GM12878 (cell line): Measurements from ENCODE around the gene NRP2. TPM values are rescaled to one million over a fixed set of nuclear protein-coding genes. Genes with fewer than 3 reads are reported as not detected.

Source experiments
- ATAC-seq: fragments of 200-7000 bp; cut with Tn5 transposase; 3 replicates; pipeline ENCODE4 v1.9.1; 2020; ENCODE audit warnings: mild to moderate bottlenecking, moderate library complexity
- BruUV-seq: library from RNA; stranded (reverse); fragments of 400-500 nt; replicated peaks from 2 replicates; lab custom pipeline; 2021; lab: Mats Ljungman, UMichigan
- CTCF ChIA-PET: fragments of 300-600 bp; sonication (Branson Sonifier 250); formaldehyde crosslinking; extraction: SDS; loops from one replicate; lab custom pipeline; 2021; ENCODE audit warnings: inconsistent platforms; lab: Yijun Ruan, JAX
- POLR2A ChIA-PET: fragments of 350-600 bp; formaldehyde crosslinking; extraction: SDS; loops from one replicate; lab custom pipeline; 2021; ENCODE audit warnings: inconsistent platforms; lab: Charles Lee
- RAD21 ChIA-PET: fragments of 300-600 bp; sonication (Branson Sonifier 250); formaldehyde crosslinking; loops from one replicate; lab custom pipeline; 2023; ENCODE audit warnings: antibody characterized with exemption; ENCODE audit not compliant: unreplicated experiment; lab: Charles Lee
- SMC1A ChIA-PET: fragments of 300-600 bp; sonication (Branson Sonifier 250); formaldehyde crosslinking; loops from one replicate; lab custom pipeline; 2023; ENCODE audit not compliant: unreplicated experiment, uncharacterized antibody; lab: Charles Lee
- DNase-seq: peaks from one replicate; pipeline ENCODE4 v3.0.0-alpha.2; 2011; ENCODE audit warnings: low read depth, low spot score
- FAIRE-seq: peaks from 3 replicates; lab custom pipeline; 2011; peaks lifted over from hg19 to GRCh38; lab: Jason Lieb, UNC
- H2AFZ ChIP-seq: 2 replicates; pipeline ENCODE4 v1.6.0; 2011; ENCODE audit warnings: low read depth, low read length, control low read depth; ENCODE audit not compliant: control insufficient read depth
- H3K27ac ChIP-seq: 2 replicates; pipeline ENCODE4 v1.5.1; 2011; ENCODE audit warnings: control low read depth; ENCODE audit not compliant: control insufficient read depth, insufficient read depth
- H3K27me3 ChIP-seq, 2 experiments: replicated peaks in 1 of 2; 2 replicates each; pipeline versions ENCODE4 v1.6.0 to v1.6.1; 2011; ENCODE audit warnings: low read length in 1 of 2; ENCODE audit not compliant: control insufficient read depth in 2 of 2, insufficient read depth in 2 of 2
- H3K36me3 ChIP-seq, 2 experiments: 2 replicates each; pipeline ENCODE4 v1.5.1; 2011; ENCODE audit warnings: low read length in 1 of 2; ENCODE audit not compliant: control insufficient read depth in 2 of 2, insufficient read depth in 2 of 2
- H3K4me1 ChIP-seq: 2 replicates; pipeline ENCODE4 v1.6.1; 2011; ENCODE audit warnings: mild to moderate bottlenecking, low read length, moderate library complexity, mixed read lengths; ENCODE audit not compliant: control insufficient read depth, insufficient read depth
- H3K4me2 ChIP-seq: 2 replicates; pipeline ENCODE4 v1.6.0; 2011; ENCODE audit warnings: control low read depth; ENCODE audit not compliant: control insufficient read depth, insufficient read depth
- H3K4me3 ChIP-seq: fragments of 200-600 bp; sonication (generic); 2 replicates; pipeline ENCODE4 v1.5.1; 2016
- H3K79me2 ChIP-seq: 2 replicates; pipeline ENCODE4 v1.6.0; 2011; ENCODE audit warnings: low read length; ENCODE audit not compliant: control insufficient read depth, insufficient read depth
- H3K9ac ChIP-seq: 2 replicates; pipeline ENCODE4 v1.8.0; 2011; ENCODE audit warnings: low read length, control low read depth, mixed read lengths; ENCODE audit not compliant: control insufficient read depth, insufficient read depth
- H3K9me3 ChIP-seq: replicated peaks from 3 replicates; pipeline ENCODE4 v1.5.1; 2011; ENCODE audit warnings: mild to moderate bottlenecking, low read length; ENCODE audit not compliant: control insufficient read depth, insufficient read depth
- H4K20me1 ChIP-seq: 2 replicates; pipeline ENCODE4 v1.6.0; 2011; ENCODE audit not compliant: control insufficient read depth, insufficient read depth
- BHLHE40 ChIP-seq, 2 experiments: fragments of 450-650 bp in 1 of 2; IDR thresholded peaks; 2 replicates each; pipeline ENCODE4 v1.6.1; 2011 to 2017; ENCODE audit warnings: low read depth in 2 of 2, borderline replicate concordance in 1 of 2, improper control_type of control experiment in 1 of 2, low read length in 1 of 2, mild to moderate bottlenecking in 1 of 2
- CEBPB ChIP-seq, 2 experiments: fragments of 150-350 bp in 1 of 2; IDR thresholded peaks; 2 replicates each; pipeline ENCODE4 v1.6.1; 2012 to 2014; ENCODE audit warnings: low read depth in 2 of 2, low read length in 2 of 2, borderline replicate concordance in 1 of 2, inconsistent platforms in 1 of 2
- IKZF1 ChIP-seq: fragments of 450-650 bp; conservative IDR thresholded peaks from 2 replicates; pipeline ENCODE4 v1.6.1; 2017; ENCODE audit warnings: antibody characterized with exemption, mild to moderate bottlenecking
- MTA3 ChIP-seq: IDR thresholded peaks from 2 replicates; pipeline ENCODE4 v1.6.1; 2012; ENCODE audit warnings: low read length, inconsistent platforms, borderline replicate concordance
- POU2F2 ChIP-seq: IDR thresholded peaks from 3 replicates; pipeline ENCODE4 v1.6.1; 2011; ENCODE audit warnings: low read depth, mild to moderate bottlenecking, low read length, borderline replicate concordance
- RAD51 ChIP-seq: fragments of 450-650 bp; IDR thresholded peaks from 2 replicates; pipeline ENCODE4 v1.6.1; 2016; ENCODE audit warnings: moderate library complexity, mild to moderate bottlenecking, inconsistent platforms
- ZBED1 ChIP-seq: IDR thresholded peaks from 2 replicates; pipeline ENCODE4 v1.6.1; 2016; ENCODE audit warnings: borderline replicate concordance
- WGBS: methylation state at CpG from one replicate; pipeline ENCODE4 v1.1.6; 2016; ENCODE audit warnings: low lambda C conversion rate; ENCODE audit not compliant: insufficient replicate concordance, insufficient coverage; ENCODE audit errors: missing lambda C conversion rate; 5-methylcytosine and 5-hydroxymethylcytosine counted together
- in situ Hi-C: fragments of 300-500 bp; cut with MboI; formaldehyde crosslinking; loops from 9 replicates; pipeline ENCODE4 v1.14.3; 2018; ENCODE audit warnings: mixed read lengths
- intact Hi-C: fragments of 100-400 bp; cut with micrococcal nuclease; formaldehyde crosslinking; loops from one replicate; pipeline ENCODE4 v1.14.2; 2022; ENCODE audit not compliant: unreplicated experiment
- polyA plus RNA-seq, 11 experiments: library from polyadenylated mRNA; depleted of rRNA in 4 of 11; unstranded in 6 of 11; stranded (reverse) in 5 of 11; fragments of >200 nt; fragmentation: Nextera tagmentation in 4 of 11; fragmentation: Illumina TruSeq in 1 of 11; extraction: Ambion mirVana in 4 of 11; extraction: Trizol in 1 of 11; gene quantifications; 1 replicate in 1 of 11; 2 replicates in 10 of 11; pipeline versions ENCODE4 v1.2.1 to v1.2.3, GENCODE V29; 2011 to 2016; ENCODE audit warnings: inconsistent platforms in 2 of 11, missing spikeins in 2 of 11, low read depth in 1 of 11
- total RNA-seq, 4 experiments: library from RNA; depleted of rRNA in 3 of 4; stranded (reverse); fragments of >200 nt in 3 of 4; fragmentation: Illumina TruSeq in 1 of 4; extraction: Trizol in 1 of 4; gene quantifications; 2 replicates each; pipeline versions ENCODE4 v1.2.1 to v1.2.3, GENCODE V29; 2013 to 2021
- TF ChIP-seq, protein P1 (sequence below), 3 experiments: IDR thresholded peaks in 2 of 3; conservative IDR thresholded peaks in 1 of 3; 2 replicates each; pipeline ENCODE4 v1.5.1; 2011; ENCODE audit warnings: low read depth in 3 of 3, low read length in 3 of 3, mild to moderate bottlenecking in 3 of 3, control low read depth in 2 of 3, moderate library complexity in 2 of 3, inconsistent platforms in 1 of 3, mixed read lengths in 1 of 3; ENCODE audit not compliant: control insufficient read depth in 2 of 3, insufficient read depth in 1 of 3; ENCODE audit errors: extremely low read depth in 1 of 3
- TF ChIP-seq, protein P2 (sequence below): IDR thresholded peaks from 2 replicates; pipeline ENCODE4 v1.6.1; 2011; ENCODE audit warnings: low read depth, low read length, improper control_type of control experiment, borderline replicate concordance

The NRP2 gene
- total and polyA plus RNA-seq, 10 of the 15 experiments (the other 5 are each of a cell fraction or from before 2014, with no cell fraction given) = 0.06 to 1.2 (median 0.46) TPM

DNA sequence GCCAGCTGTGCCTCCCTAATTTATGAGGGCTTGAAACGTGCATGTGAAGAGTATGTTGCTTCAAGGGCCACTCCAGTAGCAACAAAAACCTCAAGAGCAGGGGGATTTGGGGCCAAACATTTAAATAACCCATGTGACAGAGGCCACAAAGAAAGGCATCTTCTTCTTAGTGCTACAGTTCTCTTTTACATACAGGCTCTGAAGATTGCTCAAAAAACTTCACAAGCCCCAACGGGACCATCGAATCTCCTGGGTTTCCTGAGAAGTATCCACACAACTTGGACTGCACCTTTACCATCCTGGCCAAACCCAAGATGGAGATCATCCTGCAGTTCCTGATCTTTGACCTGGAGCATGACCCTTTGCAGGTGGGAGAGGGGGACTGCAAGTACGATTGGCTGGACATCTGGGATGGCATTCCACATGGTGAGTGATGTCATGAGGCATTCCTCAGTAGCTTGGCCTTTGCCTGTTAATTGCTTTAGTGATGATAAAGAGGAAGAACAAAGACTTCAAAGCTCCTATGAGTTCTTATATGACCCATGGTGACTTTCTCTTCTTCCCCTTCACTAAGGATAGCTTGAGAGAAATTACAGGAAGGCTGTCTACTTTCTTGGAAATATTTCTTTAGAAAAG, 40.1 kb downstream of the NRP2 start:
- Histone ChIP-seq H3K9ac (no peak overlapping the region), H3K27ac (no peak overlapping the region), H3K4me1 (peaks cover 12% of the 10 kb centered on the region), H2AFZ (no peak overlapping the region), H3K36me3 (no peaks in the 10 kb centered on the region), H3K9me3 (no peaks in the 10 kb centered on the region), H4K20me1 (no peaks in the 10 kb centered on the region), H3K4me2 (peak overlapping the region; percentile 38), H3K4me3 (no peak overlapping the region), H3K79me2 (no peaks in the 10 kb centered on the region), H3K27me3 (no peaks in the 10 kb centered on the region)
- intact Hi-C loops (no loop called here), in situ Hi-C loops (loop anchor here (25.0 kb wide), 1 partner anchor 1615 kb away; no protein-coding TSS in a partner anchor)
- ChIA-PET POLR2A (interaction anchor here (1.3 kb wide), 1 partner anchor 10 kb away, joined by 6 read pairs; no protein-coding TSS in a partner anchor), CTCF (interaction anchor here (1.1 to 4.3 kb wide), 10 partner anchors 10 to 223 kb away, joined by 3 to 22 read pairs (median 8); partner anchors contain the start of gene NRP2), SMC1A (interaction anchor here (0.8 to 1.9 kb wide), 6 partner anchors 9 to 48 kb away, joined by 3 to 19 read pairs (median 4); no protein-coding TSS in a partner anchor), RAD21 (interaction anchor here (1.0 to 2.6 kb wide), 4 partner anchors 9 to 43 kb away, joined by 4 to 14 read pairs (median 7); no protein-coding TSS in a partner anchor)
- TF ChIP-seq, protein P1, sequence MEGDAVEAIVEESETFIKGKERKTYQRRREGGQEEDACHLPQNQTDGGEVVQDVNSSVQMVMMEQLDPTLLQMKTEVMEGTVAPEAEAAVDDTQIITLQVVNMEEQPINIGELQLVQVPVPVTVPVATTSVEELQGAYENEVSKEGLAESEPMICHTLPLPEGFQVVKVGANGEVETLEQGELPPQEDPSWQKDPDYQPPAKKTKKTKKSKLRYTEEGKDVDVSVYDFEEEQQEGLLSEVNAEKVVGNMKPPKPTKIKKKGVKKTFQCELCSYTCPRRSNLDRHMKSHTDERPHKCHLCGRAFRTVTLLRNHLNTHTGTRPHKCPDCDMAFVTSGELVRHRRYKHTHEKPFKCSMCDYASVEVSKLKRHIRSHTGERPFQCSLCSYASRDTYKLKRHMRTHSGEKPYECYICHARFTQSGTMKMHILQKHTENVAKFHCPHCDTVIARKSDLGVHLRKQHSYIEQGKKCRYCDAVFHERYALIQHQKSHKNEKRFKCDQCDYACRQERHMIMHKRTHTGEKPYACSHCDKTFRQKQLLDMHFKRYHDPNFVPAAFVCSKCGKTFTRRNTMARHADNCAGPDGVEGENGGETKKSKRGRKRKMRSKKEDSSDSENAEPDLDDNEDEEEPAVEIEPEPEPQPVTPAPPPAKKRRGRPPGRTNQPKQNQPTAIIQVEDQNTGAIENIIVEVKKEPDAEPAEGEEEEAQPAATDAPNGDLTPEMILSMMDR (IDR thresholded peaks at IDR 0.05 in 2 of 3, conservative IDR thresholded peaks at IDR 0.05 in 1 of 3; ENCODE audit: control insufficient read depth in 2 of 3, extremely low read depth in 1 of 3, insufficient read depth in 1 of 3, low read depth in 3 of 3, low read length in 3 of 3) = no peak
- TF ChIP-seq BHLHE40 (IDR thresholded peaks at IDR 0.05; ENCODE audit: borderline replicate concordance in 1 of 2, low read depth in 2 of 2, low read length in 1 of 2) (peak in 1 of 2 experiments; percentile 67; a peak in 1 of 4 replicates), POU2F2 (peak; percentile 25; the same call in 1 of the 3 replicates), ZBED1 (0 out of 2 replicates have a peak, but pooled peaks have one; percentile 10), RAD51 (no peak), CEBPB (IDR thresholded peaks at IDR 0.05; ENCODE audit: borderline replicate concordance in 1 of 2, low read depth in 2 of 2, low read length in 2 of 2) (no peak), MTA3 (no peak), IKZF1 (peak; percentile 5; the same call in 1 of the 2 replicates)
- TF ChIP-seq, protein P2, sequence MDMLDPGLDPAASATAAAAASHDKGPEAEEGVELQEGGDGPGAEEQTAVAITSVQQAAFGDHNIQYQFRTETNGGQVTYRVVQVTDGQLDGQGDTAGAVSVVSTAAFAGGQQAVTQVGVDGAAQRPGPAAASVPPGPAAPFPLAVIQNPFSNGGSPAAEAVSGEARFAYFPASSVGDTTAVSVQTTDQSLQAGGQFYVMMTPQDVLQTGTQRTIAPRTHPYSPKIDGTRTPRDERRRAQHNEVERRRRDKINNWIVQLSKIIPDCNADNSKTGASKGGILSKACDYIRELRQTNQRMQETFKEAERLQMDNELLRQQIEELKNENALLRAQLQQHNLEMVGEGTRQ = no peak
- no TSS peak for BruUV-seq
- WGBS = 2% methylated on average over 4 of the region's 4 CpGs
- FAIRE-seq (no peak), DNase-seq (no peak), ATAC-seq (peak; percentile 46)
